ENCODE data around the gene CCDC102A.

GRCh38 chr16:57470711-57471110, 65.7 kb downstream of the CCDC102A start:
- TF ChIP-seq CTCF (IDR thresholded peaks at IDR 0.05): no peak
- TF ChIP-seq POLR2A (IDR thresholded peaks at IDR 0.05): no peak
- peak in 1 of 3 donors; percentile 64 for TF ChIP-seq POLR2AphosphoS5 (IDR thresholded peaks at IDR 0.05)
- TF ChIP-seq EP300 (IDR thresholded peaks at IDR 0.05): no peak
